B cell (primary cell): ENCODE results near the gene MAMLD1.

Experiments
- CTCF ChIP-seq: fragments of 200-600 bp; IDR thresholded peaks from one replicate; pipeline ENCODE4 v1.8.0; 2022; ENCODE audit warnings: antibody characterized with exemption, mild to moderate bottlenecking
- EZH2 ChIP-seq: IDR thresholded peaks from 2 replicates; pipeline ENCODE4 v1.6.1; 2012; ENCODE audit warnings: borderline replicate concordance, low read depth, mild to moderate bottlenecking, moderate library complexity, low read length; ENCODE audit not compliant: insufficient read depth, poor library complexity, severe bottlenecking

GRCh38 chrX:150329282-150329681 is 33.8 kb upstream of the MAMLD1 start:
- TF ChIP-seq EZH2 (no peak), CTCF (no peak)
